GM10266 (cell line): Measurements from ENCODE around the gene NHERF2.

Experiments used
- DNase-seq: peaks from one replicate; pipeline ENCODE4 v3.0.0; 2012; ENCODE audit errors: extremely low spot score
- CTCF ChIP-seq: IDR thresholded peaks from 2 replicates; pipeline ENCODE4 v1.5.1; 2012; ENCODE audit warnings: mild to moderate bottlenecking, low read depth; ENCODE audit not compliant: control insufficient read depth, insufficient read depth; ENCODE audit errors: missing control alignments

The NHERF2 gene

GRCh38 chr16:2036200-2036966 is 9.7 kb downstream of the NHERF2 start:
- DNase-seq, result no peak
- no peak for TF ChIP-seq CTCF

- TF ChIP-seq CTCF, result no peak
- DNase-seq, result no peak
Measured at GRCh38 chr16:2037115-2037514, 10.4 kb downstream of the NHERF2 start.

- TF ChIP-seq CTCF, result no peak
- no peak for DNase-seq
Measured at GRCh38 chr16:2037647-2038381, 11.1 kb downstream of the NHERF2 start.

GRCh38 chr16:2038382-2039231 is 11.9 kb downstream of the NHERF2 start:
- TF ChIP-seq CTCF, result no peak
- DNase-seq, result no peak

- no peak for DNase-seq
- TF ChIP-seq CTCF, result no peak
Measured at GRCh38 chr16:2039274-2040031, 12.8 kb downstream of the NHERF2 start.

- DNase-seq, result no peak
- TF ChIP-seq CTCF, result no peak
Measured at GRCh38 chr16:2040041-2040786, 13.5 kb downstream of the NHERF2 start.
